Left kidney (tissue), 2 donors: ENCODE measurements around the gene ZNF503. TPM values are rescaled to one million over a fixed set of nuclear protein-coding genes. Genes with fewer than 3 reads are reported as not detected.

Experiments used
- DNase-seq: peaks from one replicate; pipeline ENCODE4 v3.0.0-alpha.2; 2013
- polyA plus RNA-seq: library from polyadenylated mRNA; unstranded; fragments of 120-200 nt; gene quantifications from one replicate; pipeline ENCODE4 v1.2.1, GENCODE V29; 2013; ENCODE audit not compliant: insufficient read length

Gene ZNF503
- polyA plus RNA-seq, 1 donor, result 45.2 TPM

DNA sequence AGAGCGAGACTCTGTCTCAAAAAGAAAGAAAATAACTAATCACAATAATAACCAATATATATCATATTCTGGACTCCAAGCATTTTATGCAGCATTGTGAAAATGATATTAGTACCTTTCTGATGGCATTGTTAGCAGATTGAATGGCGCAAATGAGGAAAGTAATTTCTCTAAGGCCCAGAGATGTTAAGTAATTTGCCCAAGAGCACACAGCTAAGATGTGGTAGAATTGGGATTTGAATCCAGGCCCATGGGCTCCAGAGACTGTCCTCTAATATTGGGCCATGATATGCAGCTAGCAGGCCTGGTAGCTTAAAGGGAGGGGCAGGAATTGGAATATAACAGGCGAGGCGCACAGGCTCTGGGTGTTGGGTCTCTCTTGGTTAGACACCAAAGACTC is 44.1 kb downstream of the ZNF503 start:
- no peak for DNase-seq

DNA sequence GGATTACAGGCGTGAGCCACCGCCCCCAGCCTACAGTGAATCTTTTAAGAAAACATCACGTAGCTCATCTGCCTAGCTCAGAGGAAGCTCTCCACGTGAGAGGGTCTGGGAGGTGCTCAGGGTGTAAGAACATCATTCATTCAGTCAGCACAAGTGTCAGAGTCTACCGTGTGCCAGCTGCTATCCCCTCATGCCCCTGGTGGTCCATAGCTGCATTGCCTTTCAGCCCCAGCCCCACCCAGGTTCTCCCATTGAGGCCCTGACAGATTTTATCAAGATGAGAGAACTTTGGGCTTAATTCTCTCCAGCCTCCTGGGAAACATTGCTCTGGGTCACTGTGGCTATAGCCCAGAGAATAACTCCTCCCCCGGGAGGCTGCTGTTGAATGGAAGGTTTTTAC is 45.1 kb downstream of the ZNF503 start:
- no peak for DNase-seq

DNA sequence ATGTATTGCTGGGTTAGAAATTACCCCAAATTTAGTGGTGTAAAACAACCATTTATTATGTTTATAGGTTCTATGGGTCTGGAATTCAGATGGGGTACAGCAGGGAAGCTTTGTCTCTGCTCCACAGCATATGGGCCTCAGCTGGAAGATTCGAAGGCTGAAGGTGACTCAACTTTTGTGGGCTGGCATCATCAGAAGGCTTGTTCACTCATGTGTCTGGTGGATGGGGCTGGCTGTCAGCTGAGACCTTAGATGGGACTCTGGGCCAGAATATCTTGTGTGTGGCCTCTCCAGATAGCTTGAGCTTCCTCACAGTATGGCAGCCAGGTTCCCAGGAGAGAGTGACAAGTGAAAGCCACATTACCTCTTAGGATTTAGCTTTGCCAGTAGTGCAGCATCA is 45.9 kb downstream of the ZNF503 start:
- no peak for DNase-seq

DNA sequence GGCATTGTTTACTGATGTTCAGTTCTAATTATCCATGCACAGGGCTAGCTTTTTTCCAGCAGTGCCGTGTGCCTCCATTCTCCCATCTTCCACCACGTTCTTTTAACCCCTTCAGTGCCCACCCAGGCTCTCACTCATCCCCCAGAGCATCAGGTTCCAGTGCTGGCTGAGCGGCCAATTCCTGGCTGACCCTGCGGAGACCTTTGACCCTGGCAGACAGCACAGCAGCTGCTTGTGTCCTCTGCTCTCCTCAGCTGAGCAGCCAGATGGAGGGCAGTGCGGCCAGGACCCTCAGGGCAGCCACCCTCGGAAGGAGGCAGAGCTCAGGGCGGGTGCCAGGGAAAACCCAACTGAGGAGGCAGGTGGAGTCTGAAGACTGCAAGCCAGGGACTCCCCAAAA is 48.4 kb downstream of the ZNF503 start:
- DNase-seq, result no peak

DNA sequence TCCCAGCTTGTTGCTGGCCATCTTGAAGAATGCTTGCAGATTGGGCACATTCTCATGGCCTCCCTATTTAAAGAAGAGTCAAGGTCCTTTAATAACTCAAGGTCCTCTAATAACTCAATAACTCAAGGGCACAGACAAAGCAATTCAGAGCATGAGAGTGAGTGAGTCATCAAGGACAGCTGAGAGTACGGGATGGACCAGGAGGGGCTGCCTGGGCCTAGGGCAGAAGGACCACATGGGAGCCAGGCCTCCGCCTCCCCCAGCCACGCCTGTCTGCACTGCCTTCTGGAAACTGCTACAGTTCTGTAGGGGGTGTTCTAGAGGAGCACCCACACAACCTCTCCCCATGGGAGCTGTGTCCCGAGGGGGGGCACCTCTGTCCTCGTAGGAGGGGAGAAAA is 48.9 kb downstream of the ZNF503 start:
- no peak for DNase-seq

DNA sequence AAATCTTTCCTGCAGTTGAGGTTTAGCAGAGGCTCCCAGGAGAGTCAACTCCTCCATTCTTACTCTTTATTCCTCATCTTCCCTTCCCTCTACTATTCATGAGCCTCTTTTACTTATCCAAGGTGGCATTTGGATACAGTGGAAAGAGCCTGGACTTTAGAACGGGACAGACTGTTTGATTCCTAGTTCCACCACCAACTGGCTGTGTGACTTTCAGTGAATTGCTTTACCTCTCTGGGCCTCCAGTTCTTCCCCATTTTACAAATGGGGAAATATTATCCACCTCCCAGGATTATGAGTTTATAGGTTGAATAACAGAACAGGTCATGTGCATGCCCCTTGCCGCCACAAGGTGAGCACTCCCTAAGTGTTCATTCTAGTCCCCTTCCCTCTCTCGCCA is 49.9 kb downstream of the ZNF503 start:
- no peak for DNase-seq

DNA sequence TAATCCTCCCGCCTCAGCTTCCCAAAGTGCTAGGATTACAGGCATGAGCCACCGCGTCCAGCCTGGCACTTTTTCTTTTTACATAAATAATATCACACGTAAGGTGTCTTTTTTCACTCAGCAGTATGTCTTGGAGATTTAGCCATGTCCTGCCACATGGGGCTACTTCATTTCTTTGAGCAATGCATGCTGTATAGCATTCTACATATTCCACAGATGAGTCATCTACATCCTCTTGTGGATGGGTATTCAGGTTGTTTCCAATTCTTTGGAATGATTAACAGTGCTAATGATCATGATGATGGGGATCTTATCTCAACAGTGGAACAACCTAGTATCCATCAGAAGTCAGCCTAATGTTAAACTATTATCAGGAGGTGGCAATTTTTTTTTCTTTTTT is 50.8 kb downstream of the ZNF503 start:
- no peak for DNase-seq

Other genes with a start within 250 kb of the ZNF503 start
- gene VDAC2, start 191.0 kb downstream of the ZNF503 start, polyA plus RNA-seq, result 254 TPM
- 5.5 TPM for gene COMTD1, start 165.8 kb downstream of the ZNF503 start, polyA plus RNA-seq
- gene LRMDA, start 29.9 kb upstream of the ZNF503 start, polyA plus RNA-seq, result 18.0 TPM